SH-SY5Y (cell line): ENCODE results near the gene CNMD.

Experiments
- GATA2 ChIP-seq: IDR thresholded peaks from 2 replicates; pipeline ENCODE4 v1.6.1; 2011; ENCODE audit warnings: mild to moderate bottlenecking, low read depth, low read length
- GATA3 ChIP-seq: IDR thresholded peaks from 2 replicates; pipeline ENCODE4 v1.6.1; 2011; ENCODE audit warnings: low read depth, mild to moderate bottlenecking, low read length, moderate library complexity

Gene CNMD

GRCh38 chr13:52739468-52740071 lies at the start of gene CNMD:
Gene CNMD (minus strand): TSS chr13:52739820. CDS start chr13:52739701, 119 bp downstream.
- no peak for TF ChIP-seq GATA3
- TF ChIP-seq GATA2: no peak

GRCh38 chr13:52788011-52788410 lies 48.4 kb upstream of the CNMD start:
- TF ChIP-seq GATA2 (no peak), GATA3 (no peak)

- TF ChIP-seq GATA3: no peak
- no peak for TF ChIP-seq GATA2
Measured at GRCh38 chr13:52787235-52787634, 47.6 kb upstream of the CNMD start.

GRCh38 chr13:52786766-52787165 lies 47.1 kb upstream of the CNMD start:
- TF ChIP-seq GATA2 (no peak), GATA3 (no peak)

- no peak for TF ChIP-seq GATA3
- no peak for TF ChIP-seq GATA2
Measured at GRCh38 chr13:52785739-52786138, 46.1 kb upstream of the CNMD start.

- TF ChIP-seq GATA2 (no peak), GATA3 (no peak)
Measured at GRCh38 chr13:52784591-52785340, 45.1 kb upstream of the CNMD start.

- TF ChIP-seq GATA2 (no peak), GATA3 (no peak)
Measured at GRCh38 chr13:52783943-52784342, 44.3 kb upstream of the CNMD start.

- TF ChIP-seq GATA3 (no peak), GATA2 (no peak)
Measured at GRCh38 chr13:52782471-52783448, 43.1 kb upstream of the CNMD start.

- TF ChIP-seq GATA2 (no peak), GATA3 (no peak)
Measured at GRCh38 chr13:52780611-52781010, 41.0 kb upstream of the CNMD start.

GRCh38 chr13:52780092-52780491 lies 40.5 kb upstream of the CNMD start:
- TF ChIP-seq GATA3 (no peak), GATA2 (no peak)

GRCh38 chr13:52779103-52779502 lies 39.5 kb upstream of the CNMD start:
- TF ChIP-seq GATA2 (no peak), GATA3 (no peak)

- TF ChIP-seq GATA2: no peak
- no peak for TF ChIP-seq GATA3
Measured at GRCh38 chr13:52776726-52777125, 37.1 kb upstream of the CNMD start.

- no peak for TF ChIP-seq GATA3
- no peak for TF ChIP-seq GATA2
Measured at GRCh38 chr13:52775511-52775910, 35.9 kb upstream of the CNMD start.

- TF ChIP-seq GATA2 (peak; percentile 85), GATA3 (peak; percentile 76)
Measured at GRCh38 chr13:52767949-52768516, 28.4 kb upstream of the CNMD start.
